Endothelial cell of umbilical vein (primary cell): ENCODE measurements around the gene SIRPG.

Experiments
- CTCF ChIP-seq, 2 donors: IDR thresholded peaks; 1 replicate in 1 of 2; 2 replicates in 1 of 2; pipeline ENCODE4 v1.5.1; 2011; ENCODE audit warnings: low read length in 2 of 2, mild to moderate bottlenecking in 2 of 2, moderate library complexity in 2 of 2, control low read depth in 1 of 2, inconsistent platforms in 1 of 2, low read depth in 1 of 2; ENCODE audit not compliant: insufficient read depth in 1 of 2; ENCODE audit errors: extremely low read depth in 1 of 2
- MYC ChIP-seq: IDR thresholded peaks from one replicate; pipeline ENCODE4 v1.6.1; 2011; ENCODE audit warnings: mild to moderate bottlenecking, low read depth, low read length
- POLR2A ChIP-seq: IDR thresholded peaks from 2 replicates; pipeline ENCODE4 v1.6.1; 2012; ENCODE audit warnings: low read depth, mild to moderate bottlenecking, control low read depth, low read length
- POLR2AphosphoS5 ChIP-seq: IDR thresholded peaks from 2 replicates; pipeline ENCODE4 v1.6.1; 2012; ENCODE audit warnings: low read depth, mild to moderate bottlenecking, control low read depth, low read length, moderate library complexity; ENCODE audit not compliant: insufficient read depth

- no peak for TF ChIP-seq MYC
- no peak for TF ChIP-seq CTCF (IDR thresholded peaks at IDR 0.05; ENCODE audit: extremely low read depth in 1 of 2, insufficient read depth in 1 of 2, low read depth in 1 of 2, low read length in 2 of 2)
- TF ChIP-seq POLR2AphosphoS5: no peak
- no peak for TF ChIP-seq POLR2A
Measured at GRCh38 chr20:1667502-1668085, 10.0 kb upstream of the SIRPG start.
